ENCODE results near the gene NUP107. TPM values are rescaled to one million over a fixed set of nuclear protein-coding genes. Genes with fewer than 3 reads are reported as not detected.

NUP107 gene
- total and polyA plus RNA-seq, 5 donors from 2014 or later: 28.9 to 37.0 (median 34.4) TPM

DNA sequence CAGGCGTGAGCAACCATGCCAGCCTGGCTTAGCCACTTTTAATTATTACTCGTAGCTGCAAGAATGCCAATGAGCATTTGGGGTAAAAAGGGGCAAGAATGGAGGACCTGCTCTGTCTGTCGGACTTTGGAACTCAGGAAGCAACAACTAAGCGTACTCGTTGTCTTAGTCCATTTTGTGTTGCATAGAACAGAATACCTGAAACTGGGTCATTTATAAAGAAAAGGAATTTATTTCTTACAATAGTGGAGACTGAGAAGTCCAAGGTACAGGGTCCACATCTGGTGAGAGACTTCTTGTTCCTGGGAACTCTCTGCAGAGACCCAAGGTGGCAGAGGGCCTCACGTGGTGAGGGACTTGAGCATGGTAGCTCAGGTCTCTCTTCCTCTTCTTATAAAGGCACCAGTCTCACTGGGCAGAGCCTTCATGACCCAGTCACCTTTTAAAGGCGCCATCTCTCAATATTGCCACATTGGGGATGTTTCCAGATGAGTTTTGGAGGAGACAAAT, 88.4 kb downstream of the NUP107 start:
- H3K36me3 Mint-ChIP-seq: no peaks in the 10 kb centered on the region
- Histone ChIP-seq H3K4me3 (ENCODE audit: low read depth, low read length) (no peak overlapping the region), H3K36me3 (ENCODE audit: control insufficient read depth, insufficient read depth, low read length) (no peaks in the 10 kb centered on the region), H3K27me3 (ENCODE audit: control insufficient read depth, insufficient read depth, low read length) (no peaks in the 10 kb centered on the region), H3K9me3 (ENCODE audit: control insufficient read depth in 2 of 2, low read length in 2 of 2) (no peaks in the 10 kb centered on the region), H3K27ac (ENCODE audit: insufficient read depth, low read length, poor library complexity, severe bottlenecking) (no peak overlapping the region), H3K4me1 (ENCODE audit: control insufficient read depth, insufficient read depth, low read length, poor library complexity, severe bottlenecking) (peaks cover 6% of the 10 kb centered on the region)
- ATAC-seq (ENCODE audit: low read depth in 2 of 2): no peak
- peaks cover 0 to 1% (median 0%) of the 10 kb centered on the region in 7 donors for H3K9me3 Mint-ChIP-seq
- no peak for DNase-seq
- no peak overlapping the region for H3K27ac Mint-ChIP-seq
- no peaks in the 10 kb centered on the region for H3K27me3 Mint-ChIP-seq
- H3K4me1 Mint-ChIP-seq: peaks cover 5 to 24% (median 22%) of the 10 kb centered on the region in 4 donors
- H3K4me3 Mint-ChIP-seq: no peak overlapping the region

DNA sequence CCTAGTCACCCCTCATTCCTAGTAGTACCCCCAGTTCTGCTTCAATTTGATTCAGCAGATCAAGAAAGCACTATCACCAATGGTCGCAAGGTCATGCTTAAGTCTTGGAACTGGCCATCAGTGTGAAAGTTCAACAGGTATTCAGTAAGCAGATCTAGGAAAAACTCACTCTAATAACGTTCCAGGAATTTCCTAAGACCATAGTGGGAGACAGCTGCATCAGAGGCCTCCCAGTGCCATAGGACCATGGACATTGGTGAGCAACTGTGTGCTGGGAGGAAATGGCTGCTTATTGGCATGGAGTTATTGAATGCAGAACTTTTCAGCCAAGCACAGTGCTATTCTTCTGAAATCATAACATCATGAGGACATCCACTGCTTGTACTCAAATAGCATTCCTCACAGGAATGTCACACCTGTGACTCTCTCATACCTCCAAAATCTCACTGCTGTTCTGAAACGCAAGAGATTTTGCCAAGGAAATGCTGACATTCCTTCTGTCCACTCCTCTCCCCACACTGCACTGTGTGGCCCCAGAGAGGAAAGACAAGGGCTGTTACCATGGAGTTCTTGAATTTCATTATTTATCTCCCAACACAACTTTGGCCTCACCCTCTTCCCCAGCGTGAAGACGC, 90.3 kb downstream of the NUP107 start:
- Mint-ChIP-seq H3K4me3 (no peak overlapping the region), H3K27ac (no peak overlapping the region), H3K27me3 (no peaks in the 10 kb centered on the region), H3K36me3 (peaks cover 6% of the 10 kb centered on the region), H3K4me1 (peaks cover 5 to 19% (median 17%) of the 10 kb centered on the region in 4 donors), H3K9me3 (peaks cover 0 to 1% (median 0%) of the 10 kb centered on the region in 7 donors)
- Histone ChIP-seq H3K36me3 (ENCODE audit: control insufficient read depth, insufficient read depth, low read length) (no peaks in the 10 kb centered on the region), H3K27ac (ENCODE audit: insufficient read depth, low read length, poor library complexity, severe bottlenecking) (no peak overlapping the region), H3K4me1 (ENCODE audit: control insufficient read depth, insufficient read depth, low read length, poor library complexity, severe bottlenecking) (peaks cover 6% of the 10 kb centered on the region), H3K9me3 (ENCODE audit: control insufficient read depth in 2 of 2, low read length in 2 of 2) (no peaks in the 10 kb centered on the region), H3K4me3 (ENCODE audit: low read depth, low read length) (no peak overlapping the region), H3K27me3 (ENCODE audit: control insufficient read depth, insufficient read depth, low read length) (no peaks in the 10 kb centered on the region)
- no peak for ATAC-seq (ENCODE audit: low read depth in 2 of 2)
- DNase-seq: no peak

DNA sequence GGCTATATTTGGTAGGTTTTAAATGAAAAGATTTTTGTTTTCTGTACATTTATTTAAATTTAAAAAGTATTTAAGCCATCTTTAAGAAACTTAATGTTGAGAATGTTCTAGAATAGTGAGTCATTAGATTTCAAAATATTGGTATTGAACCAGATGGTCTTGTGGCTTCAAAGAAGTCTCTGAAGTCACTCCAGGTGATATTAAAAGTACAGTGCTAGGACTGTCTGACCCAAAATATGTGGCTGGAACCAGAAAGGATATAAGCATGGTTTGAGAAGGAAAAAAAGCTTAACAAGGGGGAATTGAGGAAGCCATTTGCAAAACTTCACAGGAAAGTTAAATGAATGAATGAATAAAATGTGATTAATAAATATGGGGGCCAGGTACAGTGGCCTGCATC, 92.5 kb downstream of the NUP107 start:
- no peak overlapping the region for H3K27ac ChIP-seq (ENCODE audit: insufficient read depth, low read length, poor library complexity, severe bottlenecking)
- no peak overlapping the region for H3K4me3 Mint-ChIP-seq
- peaks cover 0 to 4% (median under 1%) of the 10 kb centered on the region in 4 donors for H3K4me1 Mint-ChIP-seq
- H3K36me3 Mint-ChIP-seq: peaks cover 10% of the 10 kb centered on the region
- no peak overlapping the region for H3K4me3 ChIP-seq (ENCODE audit: low read depth, low read length)
- H3K27me3 Mint-ChIP-seq: no peaks in the 10 kb centered on the region
- H3K27ac Mint-ChIP-seq: no peak overlapping the region
- DNase-seq (no peak), ATAC-seq (ENCODE audit: low read depth in 2 of 2) (no peak)
- no peaks in the 10 kb centered on the region for H3K9me3 ChIP-seq (ENCODE audit: control insufficient read depth in 2 of 2, low read length in 2 of 2)
- H3K4me1 ChIP-seq (ENCODE audit: control insufficient read depth, insufficient read depth, low read length, poor library complexity, severe bottlenecking): no peaks in the 10 kb centered on the region
- no peaks in the 10 kb centered on the region for H3K27me3 ChIP-seq (ENCODE audit: control insufficient read depth, insufficient read depth, low read length)
- no peaks in the 10 kb centered on the region for H3K9me3 Mint-ChIP-seq
- no peaks in the 10 kb centered on the region for H3K36me3 ChIP-seq (ENCODE audit: control insufficient read depth, insufficient read depth, low read length)

DNA sequence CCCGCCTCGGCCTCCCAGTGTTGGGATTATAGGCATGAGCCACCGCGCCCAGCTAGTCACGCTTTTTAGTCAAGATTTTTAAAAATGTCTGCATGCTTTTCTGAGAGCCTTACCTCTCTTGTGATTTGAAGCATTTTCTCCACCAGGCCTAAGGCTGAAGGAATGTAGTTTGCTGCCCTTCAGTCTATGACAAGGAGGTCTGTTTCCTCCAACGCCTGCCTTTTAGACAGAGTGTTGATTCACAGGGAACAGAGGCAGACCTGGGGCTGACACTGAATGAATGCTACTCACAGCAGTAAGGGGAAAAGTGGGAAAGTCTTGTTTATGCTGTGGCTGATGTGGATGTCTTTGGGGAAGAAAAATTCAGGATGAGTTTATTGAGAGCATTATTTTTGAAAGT, 94.0 kb downstream of the NUP107 start:
- Histone ChIP-seq H3K9me3 (ENCODE audit: control insufficient read depth in 2 of 2, low read length in 2 of 2) (no peaks in the 10 kb centered on the region), H3K4me1 (ENCODE audit: control insufficient read depth, insufficient read depth, low read length, poor library complexity, severe bottlenecking) (no peaks in the 10 kb centered on the region), H3K27me3 (ENCODE audit: control insufficient read depth, insufficient read depth, low read length) (no peaks in the 10 kb centered on the region), H3K4me3 (ENCODE audit: low read depth, low read length) (no peak overlapping the region), H3K36me3 (ENCODE audit: control insufficient read depth, insufficient read depth, low read length) (no peaks in the 10 kb centered on the region), H3K27ac (ENCODE audit: insufficient read depth, low read length, poor library complexity, severe bottlenecking) (no peak overlapping the region)
- DNase-seq (no peak), ATAC-seq (ENCODE audit: low read depth in 2 of 2) (no peak)
- no peaks in the 10 kb centered on the region for H3K27me3 Mint-ChIP-seq
- H3K9me3 Mint-ChIP-seq: no peaks in the 10 kb centered on the region
- H3K4me3 Mint-ChIP-seq: no peak overlapping the region
- H3K27ac Mint-ChIP-seq: no peak overlapping the region
- H3K36me3 Mint-ChIP-seq: peaks cover 12% of the 10 kb centered on the region
- peaks cover 0 to 4% (median under 1%) of the 10 kb centered on the region in 4 donors for H3K4me1 Mint-ChIP-seq

DNA sequence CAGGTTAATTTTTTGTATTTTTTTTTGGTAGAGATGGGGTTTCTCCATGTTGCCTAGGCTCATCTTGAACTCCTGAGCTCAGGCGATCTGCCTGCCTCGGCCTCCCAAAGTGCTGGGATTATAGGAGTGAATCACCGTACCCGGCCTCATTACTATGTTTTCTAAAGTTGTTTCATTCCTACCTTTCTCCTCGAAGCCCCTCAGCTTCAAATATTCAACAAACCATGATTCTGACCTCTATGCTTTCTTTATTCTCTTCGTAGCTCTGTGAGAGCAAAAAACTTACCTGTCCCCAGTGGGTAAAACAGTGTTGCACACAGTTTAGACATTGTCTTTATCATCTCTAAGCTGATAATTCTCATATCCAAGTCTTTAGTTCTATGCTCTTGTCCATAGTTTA, 95.0 kb downstream of the NUP107 start:
- H3K36me3 ChIP-seq (ENCODE audit: control insufficient read depth, insufficient read depth, low read length): no peaks in the 10 kb centered on the region
- DNase-seq (no peak), ATAC-seq (ENCODE audit: low read depth in 2 of 2) (no peak)
- no peaks in the 10 kb centered on the region for H3K9me3 ChIP-seq (ENCODE audit: control insufficient read depth in 2 of 2, low read length in 2 of 2)
- Mint-ChIP-seq H3K9me3 (no peaks in the 10 kb centered on the region), H3K27ac (no peak overlapping the region), H3K36me3 (peaks cover 12% of the 10 kb centered on the region), H3K4me3 (no peak overlapping the region), H3K27me3 (no peaks in the 10 kb centered on the region), H3K4me1 (peaks cover 0 to 4% (median under 1%) of the 10 kb centered on the region in 4 donors)
- no peaks in the 10 kb centered on the region for H3K4me1 ChIP-seq (ENCODE audit: control insufficient read depth, insufficient read depth, low read length, poor library complexity, severe bottlenecking)
- no peaks in the 10 kb centered on the region for H3K27me3 ChIP-seq (ENCODE audit: control insufficient read depth, insufficient read depth, low read length)
- H3K27ac ChIP-seq (ENCODE audit: insufficient read depth, low read length, poor library complexity, severe bottlenecking): no peak overlapping the region
- H3K4me3 ChIP-seq (ENCODE audit: low read depth, low read length): no peak overlapping the region

DNA sequence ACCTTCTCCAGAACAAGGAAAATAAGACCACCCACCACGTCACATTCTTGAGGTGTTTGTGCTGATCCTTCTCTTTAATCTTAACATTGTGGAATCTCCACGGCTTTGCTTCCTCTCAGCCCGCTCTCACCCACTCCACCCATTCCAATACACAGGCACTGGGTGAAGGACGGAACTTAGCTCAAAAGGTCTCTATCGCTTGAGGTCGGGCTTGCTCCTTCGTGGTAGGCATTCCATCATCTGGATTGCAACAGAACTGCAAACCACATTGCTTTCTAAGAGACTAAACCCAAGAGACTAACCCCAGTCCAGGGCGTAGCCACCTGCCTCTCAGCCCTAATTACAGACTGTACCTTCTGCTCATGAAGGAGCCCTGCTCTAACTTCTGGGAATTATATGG, 97.2 kb downstream of the NUP107 start:
- no peaks in the 10 kb centered on the region for H3K9me3 ChIP-seq (ENCODE audit: control insufficient read depth in 2 of 2, low read length in 2 of 2)
- H3K27me3 ChIP-seq (ENCODE audit: control insufficient read depth, insufficient read depth, low read length): no peaks in the 10 kb centered on the region
- no peak overlapping the region for H3K27ac Mint-ChIP-seq
- H3K27ac ChIP-seq (ENCODE audit: insufficient read depth, low read length, poor library complexity, severe bottlenecking): no peak overlapping the region
- no peaks in the 10 kb centered on the region for H3K9me3 Mint-ChIP-seq
- H3K4me1 Mint-ChIP-seq: peaks cover 0 to 2% (median 0%) of the 10 kb centered on the region in 4 donors
- H3K4me3 ChIP-seq (ENCODE audit: low read depth, low read length): no peak overlapping the region
- no peak overlapping the region for H3K4me3 Mint-ChIP-seq
- H3K27me3 Mint-ChIP-seq: no peaks in the 10 kb centered on the region
- DNase-seq (no peak), ATAC-seq (ENCODE audit: low read depth in 2 of 2) (no peak)
- H3K36me3 Mint-ChIP-seq: peaks cover 12% of the 10 kb centered on the region
- no peaks in the 10 kb centered on the region for H3K4me1 ChIP-seq (ENCODE audit: control insufficient read depth, insufficient read depth, low read length, poor library complexity, severe bottlenecking)
- no peaks in the 10 kb centered on the region for H3K36me3 ChIP-seq (ENCODE audit: control insufficient read depth, insufficient read depth, low read length)

DNA sequence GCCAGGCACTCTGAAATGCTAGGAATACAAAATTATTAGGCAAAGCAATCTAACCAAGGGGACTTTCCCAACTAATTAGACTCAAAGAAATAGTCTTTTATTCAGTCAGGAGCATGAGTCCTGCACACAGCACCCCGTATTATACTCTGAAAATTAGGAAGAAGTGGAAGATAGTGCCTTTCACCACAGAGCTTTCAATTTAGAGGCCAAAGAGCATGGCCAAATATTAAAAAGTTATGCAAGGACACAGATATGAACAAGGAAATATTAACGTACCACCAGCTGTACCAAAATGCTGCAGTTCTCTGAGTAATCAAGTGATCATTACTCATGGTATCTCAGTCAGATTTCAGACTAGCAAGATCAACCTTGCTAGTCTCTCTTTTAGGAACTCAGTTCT, 98.6 kb downstream of the NUP107 start:
- DNase-seq (no peak), ATAC-seq (ENCODE audit: low read depth in 2 of 2) (no peak)
- Histone ChIP-seq H3K27me3 (ENCODE audit: control insufficient read depth, insufficient read depth, low read length) (no peaks in the 10 kb centered on the region), H3K9me3 (ENCODE audit: control insufficient read depth in 2 of 2, low read length in 2 of 2) (no peaks in the 10 kb centered on the region), H3K4me1 (ENCODE audit: control insufficient read depth, insufficient read depth, low read length, poor library complexity, severe bottlenecking) (no peaks in the 10 kb centered on the region), H3K27ac (ENCODE audit: insufficient read depth, low read length, poor library complexity, severe bottlenecking) (no peak overlapping the region), H3K4me3 (ENCODE audit: low read depth, low read length) (no peak overlapping the region), H3K36me3 (ENCODE audit: control insufficient read depth, insufficient read depth, low read length) (no peaks in the 10 kb centered on the region)
- Mint-ChIP-seq H3K4me3 (no peak overlapping the region), H3K36me3 (peaks cover 12% of the 10 kb centered on the region), H3K4me1 (peaks cover 0 to 2% (median 0%) of the 10 kb centered on the region in 4 donors), H3K27ac (no peak overlapping the region), H3K9me3 (no peaks in the 10 kb centered on the region), H3K27me3 (no peaks in the 10 kb centered on the region)

DNA sequence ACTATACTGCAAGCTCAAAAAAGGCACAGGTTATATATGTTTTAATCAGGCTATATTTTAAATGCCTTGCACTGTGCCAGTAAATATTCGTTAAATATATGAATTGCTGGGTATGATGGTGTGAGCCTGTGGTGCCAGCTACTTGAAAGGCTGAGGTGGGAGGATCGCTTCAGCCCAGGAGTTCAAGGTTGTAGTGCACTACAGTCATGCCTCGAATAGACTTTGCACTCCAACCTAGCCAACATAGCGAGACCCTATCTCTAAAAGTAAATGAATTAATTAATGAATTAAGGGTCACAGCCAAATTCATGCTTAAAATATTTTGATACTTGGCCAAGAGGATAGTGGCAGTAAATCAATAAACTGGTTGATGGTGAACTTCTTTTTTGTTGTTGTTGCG, 99.0 kb downstream of the NUP107 start:
- Histone ChIP-seq H3K9me3 (ENCODE audit: control insufficient read depth in 2 of 2, low read length in 2 of 2) (no peaks in the 10 kb centered on the region), H3K27me3 (ENCODE audit: control insufficient read depth, insufficient read depth, low read length) (no peaks in the 10 kb centered on the region), H3K36me3 (ENCODE audit: control insufficient read depth, insufficient read depth, low read length) (no peaks in the 10 kb centered on the region), H3K4me3 (ENCODE audit: low read depth, low read length) (no peak overlapping the region), H3K4me1 (ENCODE audit: control insufficient read depth, insufficient read depth, low read length, poor library complexity, severe bottlenecking) (no peaks in the 10 kb centered on the region), H3K27ac (ENCODE audit: insufficient read depth, low read length, poor library complexity, severe bottlenecking) (no peak overlapping the region)
- H3K9me3 Mint-ChIP-seq: no peaks in the 10 kb centered on the region
- H3K27me3 Mint-ChIP-seq: no peaks in the 10 kb centered on the region
- ATAC-seq (ENCODE audit: low read depth in 2 of 2) (no peak), DNase-seq (no peak)
- H3K27ac Mint-ChIP-seq: no peak overlapping the region
- H3K4me3 Mint-ChIP-seq: no peak overlapping the region
- peaks cover 10% of the 10 kb centered on the region for H3K36me3 Mint-ChIP-seq
- peaks cover 0 to 2% (median 0%) of the 10 kb centered on the region in 4 donors for H3K4me1 Mint-ChIP-seq

Data from CD4-positive, CD25-positive, alpha-beta regulatory T cell (primary cell).